HK-2 (cell line): ENCODE data around the gene CHAF1A.
A peak's percentile ranks its signal among the peaks of the same experiment; 100 is the strongest.

Experiments used
- DNase-seq: peaks from one replicate; pipeline ENCODE4 v3.0.0-alpha.2; 2018; ENCODE audit not compliant: unreplicated experiment

CHAF1A gene

GRCh38 chr19:4379383-4380253 lies 22.8 kb upstream of the CHAF1A start:
- DNase-seq, result peak; percentile 87

- no peak for DNase-seq
Observed at GRCh38 chr19:4380254-4380727, 22.1 kb upstream of the CHAF1A start.

- DNase-seq, result no peak
Observed at GRCh38 chr19:4385291-4386040, 17.0 kb upstream of the CHAF1A start.

DNA sequence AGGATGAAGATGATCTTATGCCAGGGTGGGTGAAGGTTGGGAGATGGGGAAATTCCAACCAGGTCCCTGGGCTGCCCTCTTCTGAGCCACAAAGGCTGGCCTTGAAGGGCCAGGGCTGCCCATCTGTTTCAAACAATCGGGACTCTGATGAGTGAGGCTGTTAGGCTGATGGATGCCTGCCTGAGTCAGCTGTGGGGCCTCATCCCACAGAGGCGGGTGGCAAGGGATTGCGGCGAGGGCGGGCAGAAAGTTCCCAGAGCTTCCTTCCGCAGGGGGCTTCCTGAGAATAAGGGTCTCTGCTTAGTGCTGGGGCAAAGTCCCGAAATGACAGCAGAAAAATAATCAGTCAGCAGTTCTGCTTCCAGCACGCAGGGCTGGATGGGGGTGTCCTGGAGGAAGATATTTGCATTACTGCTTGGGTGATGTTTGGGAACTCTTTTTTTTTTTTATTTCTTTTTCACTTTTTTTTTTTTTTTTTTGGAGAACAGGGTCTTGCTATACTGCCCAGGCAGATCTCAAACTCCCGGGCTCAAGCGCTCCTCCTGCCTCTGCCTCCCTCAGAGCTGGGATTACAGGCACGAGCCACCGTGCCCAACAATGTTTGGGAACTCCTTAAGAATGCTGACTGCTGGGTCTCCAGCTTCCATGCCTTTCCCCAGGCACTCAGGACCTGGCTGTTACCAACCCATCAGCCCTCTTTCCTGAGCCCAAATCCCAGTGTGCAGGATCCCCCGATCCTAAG lies 16.2 kb upstream of the CHAF1A start:
- DNase-seq, result no peak

- DNase-seq, result no peak
Observed at GRCh38 chr19:4388337-4389063, 13.9 kb upstream of the CHAF1A start.

DNA sequence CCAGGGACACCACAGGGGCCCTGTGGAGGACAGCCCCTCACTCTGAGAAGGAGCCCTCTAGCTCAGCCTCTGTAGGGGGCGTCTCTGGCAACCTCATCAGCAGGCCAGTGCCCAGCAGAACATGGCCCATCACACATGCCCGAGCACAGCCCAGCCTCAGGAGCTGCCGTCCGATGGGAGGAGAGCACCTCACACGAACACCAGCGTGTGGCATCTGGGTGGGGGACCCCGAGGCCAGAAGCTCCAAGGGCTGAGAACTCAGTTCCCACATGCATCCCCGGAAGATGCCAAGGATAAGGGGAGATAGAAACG lies 13.4 kb upstream of the CHAF1A start:
- no peak for DNase-seq

DNA sequence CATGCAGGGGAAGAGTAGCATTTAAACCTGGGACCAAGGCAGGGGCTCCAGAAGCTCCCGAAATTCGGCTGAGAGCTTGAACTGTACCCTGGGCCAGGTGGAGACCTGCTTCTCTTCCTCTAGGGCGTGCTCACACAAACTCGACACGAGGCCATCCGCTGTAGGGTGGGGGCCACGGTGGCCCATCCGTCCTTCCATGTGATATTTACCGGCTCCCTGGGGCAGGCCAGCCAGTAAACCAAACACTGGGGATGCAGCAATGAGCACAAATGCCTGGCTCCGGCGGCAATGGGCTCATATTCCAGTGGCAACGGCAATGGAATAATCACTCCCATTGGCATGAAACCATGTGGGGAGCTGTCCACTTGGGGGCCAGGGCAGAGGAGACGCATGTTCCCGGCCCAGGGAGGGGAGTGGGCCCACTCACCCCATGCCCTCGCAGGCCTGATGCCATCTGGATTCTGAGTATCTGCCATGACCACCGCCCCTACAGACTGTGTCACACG lies 12.9 kb upstream of the CHAF1A start:
- DNase-seq, result no peak

- DNase-seq, result no peak
Observed at GRCh38 chr19:4390017-4390566, 12.3 kb upstream of the CHAF1A start.

DNA sequence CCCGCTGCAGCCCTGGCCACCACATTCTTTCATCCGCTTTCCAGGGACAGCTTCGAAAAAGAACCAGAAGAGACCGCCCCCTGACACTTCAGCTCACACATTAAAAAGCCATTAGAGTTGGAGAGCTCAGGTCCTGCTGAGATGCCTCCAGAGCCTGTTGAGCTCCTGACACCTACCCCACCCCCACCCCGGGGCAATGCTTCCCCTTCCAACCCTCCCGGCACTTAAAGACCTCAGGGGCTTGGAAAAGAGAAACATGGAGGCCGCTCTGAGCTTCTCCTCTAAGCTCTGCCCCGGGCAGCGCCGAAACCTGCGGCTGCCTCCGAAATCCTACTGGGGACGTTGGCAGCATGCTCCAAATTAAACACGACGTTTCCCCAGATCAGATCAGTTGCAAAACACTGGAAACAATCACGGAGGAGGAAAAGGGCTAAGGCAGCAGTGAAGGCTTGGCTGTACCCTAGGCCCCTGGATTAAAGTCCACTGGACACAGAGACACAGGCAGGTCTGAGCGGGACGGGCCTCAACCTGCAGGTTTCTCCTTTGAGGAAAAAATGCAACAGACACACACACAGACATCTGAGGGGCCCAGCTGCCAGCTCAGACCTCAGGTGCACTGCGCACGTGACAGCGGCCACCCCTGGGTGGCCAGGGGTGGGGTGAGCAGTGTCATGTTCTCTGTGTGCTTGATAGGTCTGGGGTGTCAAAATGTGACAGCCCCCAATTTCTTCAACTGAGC lies 11.7 kb upstream of the CHAF1A start:
- no peak for DNase-seq

DNA sequence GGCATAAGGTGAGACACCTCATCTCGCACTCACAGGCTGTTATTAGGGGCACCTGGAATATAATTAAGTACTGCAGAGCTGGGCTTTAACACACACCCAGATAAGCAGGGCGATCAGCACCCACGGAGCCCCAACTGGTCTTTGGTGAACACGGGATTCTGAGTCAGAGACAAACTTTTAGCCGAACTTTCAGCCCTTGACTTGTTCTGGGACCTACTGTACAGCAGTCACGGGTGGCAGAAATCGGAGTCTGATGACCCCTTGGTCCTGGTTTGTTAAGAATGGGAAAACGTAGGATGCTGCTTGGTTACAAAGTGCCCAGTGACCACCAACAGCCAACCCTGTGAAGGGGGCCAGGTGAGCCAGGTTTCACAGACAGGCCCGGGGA lies 11.1 kb upstream of the CHAF1A start:
- no peak for DNase-seq

- DNase-seq, result no peak
Observed at GRCh38 chr19:4391701-4392483, 10.5 kb upstream of the CHAF1A start.

DNA sequence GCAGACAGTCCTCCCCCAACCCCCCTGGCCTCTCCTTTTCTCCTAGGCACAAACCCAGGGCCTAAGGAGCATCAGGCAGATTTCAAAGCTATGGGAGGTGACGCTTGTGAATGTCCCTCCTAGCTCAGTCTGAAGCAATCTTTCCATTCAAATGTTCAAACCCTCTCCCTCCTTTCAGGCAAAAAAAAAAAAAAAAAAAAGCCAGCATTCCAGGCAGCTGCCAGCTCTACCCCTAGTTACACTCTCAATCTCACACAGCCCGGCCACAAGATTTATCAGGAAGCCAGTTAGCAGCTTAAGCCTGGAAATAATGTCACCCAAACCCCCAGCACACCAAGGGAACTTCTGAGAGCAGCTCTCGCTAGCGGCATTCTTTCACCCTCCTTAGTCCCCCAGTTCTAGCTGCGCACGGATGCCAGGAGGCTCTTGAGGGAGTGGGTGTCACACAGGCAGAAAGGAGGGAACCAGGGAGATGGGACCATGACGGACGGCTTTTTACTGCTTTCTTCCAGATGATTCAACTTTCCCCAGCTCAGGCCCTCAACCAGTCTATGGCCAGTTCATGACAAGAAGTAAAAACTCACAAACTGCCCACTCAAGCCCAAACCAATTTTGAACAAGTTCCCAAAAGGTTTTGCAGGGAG lies 8.4 kb upstream of the CHAF1A start:
- no peak for DNase-seq

DNA sequence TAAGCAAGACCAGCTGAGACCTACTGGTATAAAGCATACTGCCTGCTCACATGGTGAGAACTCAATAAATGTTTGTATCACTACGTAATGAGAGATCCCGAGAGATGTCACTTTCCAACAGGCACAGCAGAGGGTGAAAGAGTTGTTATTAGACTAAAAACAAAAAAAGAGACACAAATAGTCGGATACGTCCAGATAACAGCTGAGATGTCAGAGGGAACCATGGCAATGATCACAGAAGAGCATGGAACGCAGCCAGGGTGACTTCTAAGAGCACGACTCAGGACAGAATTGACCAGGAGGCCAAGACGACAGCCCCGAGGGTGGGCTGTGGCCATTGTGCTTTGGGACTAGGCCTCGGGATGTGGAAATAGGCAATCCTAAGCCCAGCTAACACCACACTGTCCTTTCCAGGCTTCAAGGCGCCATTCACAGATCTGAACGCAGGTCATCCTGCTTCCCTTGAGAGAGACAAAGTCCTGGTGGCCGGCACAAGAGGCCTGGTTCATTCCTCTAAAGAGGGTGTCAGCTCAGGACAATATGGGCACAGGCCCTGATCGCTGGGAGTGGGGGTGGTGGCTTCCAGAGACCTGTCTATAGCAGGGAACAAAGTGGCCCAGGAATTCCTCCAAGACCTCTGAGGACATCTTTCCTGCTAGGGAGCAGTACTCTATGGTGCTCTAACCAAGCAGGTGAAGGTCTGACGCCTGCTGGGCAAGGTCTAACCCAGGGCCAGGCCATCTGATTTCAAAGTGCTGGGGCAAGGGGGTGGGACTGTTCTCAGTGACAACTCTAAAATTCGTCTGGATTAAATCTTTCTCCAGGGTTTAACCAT lies 5.3 kb upstream of the CHAF1A start:
- DNase-seq, result no peak

GRCh38 chr19:4399812-4400134 lies 2.7 kb upstream of the CHAF1A start:
- DNase-seq, result peak; percentile 49

- peak; percentile 91 for DNase-seq
Observed at GRCh38 chr19:4400135-4400936, 2.1 kb upstream of the CHAF1A start, which contains the start of gene SH3GL1. TSS of gene SH3GL1 (minus strand) at chr19:4400547. CDS start at chr19:4400368, 179 bp downstream.

DNA sequence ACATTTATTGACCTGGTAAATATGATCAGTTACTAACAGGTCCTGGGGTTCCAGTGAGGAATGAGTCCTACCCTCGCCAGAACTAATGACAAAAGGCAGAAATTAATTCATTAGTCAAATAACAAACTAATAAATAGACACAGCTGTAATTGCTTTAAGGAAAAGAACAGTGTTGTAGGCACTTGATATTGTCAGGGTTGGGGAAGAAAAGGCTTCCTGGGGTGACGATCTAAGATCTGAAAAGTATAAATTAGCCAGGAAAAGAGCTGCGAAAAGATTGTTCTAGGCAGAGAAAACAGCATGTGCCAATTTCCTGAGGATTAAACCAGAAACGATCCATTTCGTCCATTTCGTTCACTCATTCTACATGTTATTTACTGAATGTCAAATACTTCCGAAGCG lies 670 bp upstream of the CHAF1A start:
- no peak for DNase-seq

DNA sequence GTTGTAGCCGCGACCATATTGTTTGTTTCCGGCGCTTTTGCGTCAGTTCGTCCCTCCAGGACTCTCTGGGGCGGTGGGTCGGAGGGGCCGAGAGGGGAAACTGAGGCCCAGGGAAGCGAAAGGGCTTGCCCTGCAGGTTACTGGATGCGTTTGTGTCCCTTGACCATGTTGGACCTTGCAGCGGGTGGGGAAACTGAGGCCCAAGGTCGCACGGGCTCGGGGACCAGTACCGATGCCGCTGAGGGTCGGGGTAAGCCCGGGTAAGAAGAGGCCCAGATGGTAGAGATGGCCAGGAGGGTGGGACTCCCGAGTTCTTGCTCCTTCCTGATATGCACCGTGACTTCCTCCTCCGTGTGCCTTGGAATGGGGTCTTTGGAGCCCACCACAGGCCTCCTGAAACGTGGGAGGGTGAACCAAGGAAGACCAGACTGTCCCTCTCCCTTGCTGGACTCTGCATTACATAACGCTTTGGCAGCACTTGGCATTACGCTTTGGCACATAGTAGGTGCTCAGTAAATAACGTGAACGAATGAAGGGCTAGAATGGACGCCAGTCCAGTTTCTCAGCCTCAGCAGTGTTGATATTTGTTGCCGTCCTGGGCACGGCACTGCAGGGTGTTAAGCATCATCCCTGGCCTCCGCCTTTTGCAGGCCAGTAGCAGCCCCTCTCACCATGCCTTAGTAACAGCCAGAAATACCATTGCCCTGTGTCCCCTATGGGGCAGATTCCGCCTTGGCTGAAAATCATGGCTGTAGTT lies 743 bp downstream of the CHAF1A start:
- DNase-seq, result no peak
